MM.1S (cell line): Measurements from ENCODE around the gene ZNF548.

Experiments used
- DNase-seq: peaks from one replicate; pipeline ENCODE4 v3.0.0-alpha.2; 2015
- H2AFZ ChIP-seq: fragments of 300-600 bp; sonication (generic); 2 replicates; pipeline ENCODE4 v1.6.0; 2016; ENCODE audit warnings: antibody characterized with exemption, low read length
- H3F3A ChIP-seq: fragments of 300-600 bp; sonication (generic); 2 replicates; pipeline ENCODE4 v1.6.1; 2016; ENCODE audit warnings: mild to moderate bottlenecking, antibody characterized with exemption, low read length, moderate library complexity, mixed read lengths; ENCODE audit not compliant: insufficient read depth
- H3K27ac ChIP-seq: fragments of 300-600 bp; sonication (generic); 2 replicates; pipeline ENCODE4 v1.5.1; 2016; ENCODE audit warnings: mild to moderate bottlenecking, low read length
- H3K27me3 ChIP-seq: fragments of 300-600 bp; sonication (generic); replicated peaks from 2 replicates; pipeline ENCODE4 v1.6.0; 2016; ENCODE audit warnings: low read length; ENCODE audit not compliant: insufficient read depth
- H3K36me3 ChIP-seq: fragments of 300-600 bp; sonication (generic); replicated peaks from 2 replicates; pipeline ENCODE4 v1.6.1; 2016; ENCODE audit warnings: mild to moderate bottlenecking, low read length, mixed read lengths; ENCODE audit not compliant: insufficient read depth
- H3K4me1 ChIP-seq: fragments of 300-600 bp; sonication (generic); 2 replicates; pipeline ENCODE4 v1.6.1; 2016; ENCODE audit warnings: low read length, mixed read lengths
- H3K4me2 ChIP-seq: fragments of 300-600 bp; sonication (generic); 2 replicates; pipeline ENCODE4 v1.6.0; 2016; ENCODE audit warnings: low read depth, low read length
- H3K4me3 ChIP-seq: fragments of 300-600 bp; sonication (generic); 2 replicates; pipeline ENCODE4 v1.5.1; 2016; ENCODE audit warnings: low read length, mixed read lengths
- H3K79me2 ChIP-seq: fragments of 300-600 bp; sonication (generic); 2 replicates; pipeline ENCODE4 v1.6.1; 2016; ENCODE audit warnings: mixed run types, low read length, mixed read lengths
- H3K9ac ChIP-seq: fragments of 300-600 bp; sonication (generic); 2 replicates; pipeline ENCODE4 v1.6.1; 2016; ENCODE audit warnings: low read length, mixed read lengths
- H3K9me2 ChIP-seq: fragments of 300-600 bp; sonication (generic); replicated peaks from 2 replicates; pipeline ENCODE4 v1.6.1; 2016; ENCODE audit warnings: mild to moderate bottlenecking, low read length, mixed read lengths; ENCODE audit not compliant: insufficient read depth
- H3K9me3 ChIP-seq: fragments of 300-600 bp; sonication (generic); replicated peaks from 2 replicates; pipeline ENCODE4 v1.6.1; 2016; ENCODE audit warnings: mild to moderate bottlenecking, low read length, mixed read lengths; ENCODE audit not compliant: insufficient read depth
- H4K20me1 ChIP-seq: fragments of 300-600 bp; sonication (generic); 2 replicates; pipeline ENCODE4 v1.6.1; 2016; ENCODE audit warnings: mild to moderate bottlenecking, low read length, moderate library complexity, mixed read lengths; ENCODE audit not compliant: insufficient read depth
- EZH2 ChIP-seq: fragments of 300-600 bp; sonication (generic); optimal IDR thresholded peaks from 2 replicates; pipeline ENCODE3; 2017; ENCODE audit warnings: low read depth, mild to moderate bottlenecking, antibody characterized with exemption, low read length, mixed read lengths
- EZH2phosphoT487 ChIP-seq: fragments of 300-600 bp; sonication (generic); IDR thresholded peaks from 2 replicates; pipeline ENCODE4 v1.6.1; 2018; ENCODE audit warnings: antibody characterized with exemption, low read length
- TF ChIP-seq, protein P1 (sequence below): fragments of 300-600 bp; sonication (generic); IDR thresholded peaks from 2 replicates; pipeline ENCODE4 v1.5.1; 2016; ENCODE audit warnings: antibody characterized with exemption, low read length, mixed read lengths

Gene ZNF548

DNA sequence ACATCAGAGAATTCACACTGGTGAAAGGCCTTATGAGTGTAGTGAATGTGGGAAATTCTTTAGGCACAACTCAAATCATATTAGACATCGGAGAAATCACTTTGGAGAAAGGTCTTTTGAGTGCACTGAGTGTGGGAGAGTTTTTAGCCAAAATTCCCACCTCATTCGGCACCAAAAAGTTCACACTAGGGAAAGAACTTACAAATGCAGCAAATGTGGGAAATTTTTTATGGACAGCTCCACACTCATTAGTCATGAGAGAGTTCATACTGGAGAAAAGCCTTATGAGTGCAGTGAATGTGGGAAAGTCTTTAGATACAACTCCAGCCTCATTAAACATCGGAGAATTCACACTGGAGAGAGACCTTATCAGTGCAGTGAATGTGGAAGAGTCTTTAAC is 31.4 kb downstream of the ZNF548 start:
- no peaks in the 10 kb centered on the region for H3F3A ChIP-seq
- peaks cover 6% of the 10 kb centered on the region for H3K79me2 ChIP-seq
- no peak overlapping the region for H3K9ac ChIP-seq
- H3K4me3 ChIP-seq, result no peak overlapping the region
- no peaks in the 10 kb centered on the region for H4K20me1 ChIP-seq
- no peak for DNase-seq
- no peaks in the 10 kb centered on the region for H3K4me1 ChIP-seq
- H2AFZ ChIP-seq, result no peak overlapping the region
- no peak for TF ChIP-seq EZH2
- TF ChIP-seq EZH2phosphoT487, result no peak
- TF ChIP-seq, protein P1, sequence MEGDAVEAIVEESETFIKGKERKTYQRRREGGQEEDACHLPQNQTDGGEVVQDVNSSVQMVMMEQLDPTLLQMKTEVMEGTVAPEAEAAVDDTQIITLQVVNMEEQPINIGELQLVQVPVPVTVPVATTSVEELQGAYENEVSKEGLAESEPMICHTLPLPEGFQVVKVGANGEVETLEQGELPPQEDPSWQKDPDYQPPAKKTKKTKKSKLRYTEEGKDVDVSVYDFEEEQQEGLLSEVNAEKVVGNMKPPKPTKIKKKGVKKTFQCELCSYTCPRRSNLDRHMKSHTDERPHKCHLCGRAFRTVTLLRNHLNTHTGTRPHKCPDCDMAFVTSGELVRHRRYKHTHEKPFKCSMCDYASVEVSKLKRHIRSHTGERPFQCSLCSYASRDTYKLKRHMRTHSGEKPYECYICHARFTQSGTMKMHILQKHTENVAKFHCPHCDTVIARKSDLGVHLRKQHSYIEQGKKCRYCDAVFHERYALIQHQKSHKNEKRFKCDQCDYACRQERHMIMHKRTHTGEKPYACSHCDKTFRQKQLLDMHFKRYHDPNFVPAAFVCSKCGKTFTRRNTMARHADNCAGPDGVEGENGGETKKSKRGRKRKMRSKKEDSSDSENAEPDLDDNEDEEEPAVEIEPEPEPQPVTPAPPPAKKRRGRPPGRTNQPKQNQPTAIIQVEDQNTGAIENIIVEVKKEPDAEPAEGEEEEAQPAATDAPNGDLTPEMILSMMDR, result no peak
- H3K27ac ChIP-seq, result no peak overlapping the region
- no peaks in the 10 kb centered on the region for H3K27me3 ChIP-seq
- peaks cover 22% of the 10 kb centered on the region for H3K36me3 ChIP-seq
- H3K4me2 ChIP-seq, result no peak overlapping the region
- H3K9me2 ChIP-seq, result no peaks in the 10 kb centered on the region
- H3K9me3 ChIP-seq, result no peaks in the 10 kb centered on the region

DNA sequence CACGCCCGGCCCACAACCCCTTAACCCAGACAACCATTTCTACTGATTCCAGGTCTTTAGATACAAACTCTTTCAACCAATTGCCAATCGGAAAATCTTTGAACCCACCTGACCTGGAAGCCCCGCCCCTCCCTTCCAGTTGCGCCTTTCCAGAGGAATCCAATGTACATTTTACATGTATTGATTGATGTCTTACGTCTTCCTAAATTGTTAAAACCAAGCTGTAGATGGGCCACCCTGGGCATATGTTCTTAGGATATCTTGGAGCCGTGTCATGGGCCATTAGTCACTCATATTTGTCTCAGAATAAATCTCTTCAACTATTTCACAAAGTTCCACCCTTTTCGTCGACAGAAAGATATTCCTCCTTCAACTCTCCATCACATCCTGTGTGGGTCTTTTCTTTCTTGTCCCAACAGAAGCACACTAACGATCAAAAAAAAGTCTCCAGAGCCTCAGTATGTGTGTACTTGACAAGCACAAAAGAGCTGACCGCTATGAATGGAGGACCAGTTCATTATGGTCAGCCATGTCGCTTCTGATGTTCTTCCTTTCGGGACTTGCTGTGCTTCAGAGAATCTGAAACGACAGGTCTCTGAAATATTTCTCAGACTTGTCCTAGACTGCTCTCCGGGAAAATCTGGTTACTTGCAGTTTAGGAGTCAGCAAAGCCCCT is 44.9 kb downstream of the ZNF548 start:
- Histone ChIP-seq H3K4me2 (peak overlapping the region; percentile 71), H3K36me3 (no peaks in the 10 kb centered on the region), H3K27ac (no peak overlapping the region; the same call in 1 of the 2 replicates), H3K4me3 (peak overlapping the region; percentile 85), H3K9me2 (no peaks in the 10 kb centered on the region), H3F3A (no peaks in the 10 kb centered on the region), H3K79me2 (peaks cover 37% of the 10 kb centered on the region), H3K4me1 (peaks cover 9% of the 10 kb centered on the region), H3K9ac (peak overlapping the region; percentile 69; the same call in 1 of the 2 replicates), H4K20me1 (no peaks in the 10 kb centered on the region), H3K9me3 (no peaks in the 10 kb centered on the region), H2AFZ (peak overlapping the region; percentile 86), H3K27me3 (no peaks in the 10 kb centered on the region)
- TF ChIP-seq EZH2 (no peak), EZH2phosphoT487 (no peak)
- TF ChIP-seq, protein P1, result no peak
- no peak for DNase-seq

DNA sequence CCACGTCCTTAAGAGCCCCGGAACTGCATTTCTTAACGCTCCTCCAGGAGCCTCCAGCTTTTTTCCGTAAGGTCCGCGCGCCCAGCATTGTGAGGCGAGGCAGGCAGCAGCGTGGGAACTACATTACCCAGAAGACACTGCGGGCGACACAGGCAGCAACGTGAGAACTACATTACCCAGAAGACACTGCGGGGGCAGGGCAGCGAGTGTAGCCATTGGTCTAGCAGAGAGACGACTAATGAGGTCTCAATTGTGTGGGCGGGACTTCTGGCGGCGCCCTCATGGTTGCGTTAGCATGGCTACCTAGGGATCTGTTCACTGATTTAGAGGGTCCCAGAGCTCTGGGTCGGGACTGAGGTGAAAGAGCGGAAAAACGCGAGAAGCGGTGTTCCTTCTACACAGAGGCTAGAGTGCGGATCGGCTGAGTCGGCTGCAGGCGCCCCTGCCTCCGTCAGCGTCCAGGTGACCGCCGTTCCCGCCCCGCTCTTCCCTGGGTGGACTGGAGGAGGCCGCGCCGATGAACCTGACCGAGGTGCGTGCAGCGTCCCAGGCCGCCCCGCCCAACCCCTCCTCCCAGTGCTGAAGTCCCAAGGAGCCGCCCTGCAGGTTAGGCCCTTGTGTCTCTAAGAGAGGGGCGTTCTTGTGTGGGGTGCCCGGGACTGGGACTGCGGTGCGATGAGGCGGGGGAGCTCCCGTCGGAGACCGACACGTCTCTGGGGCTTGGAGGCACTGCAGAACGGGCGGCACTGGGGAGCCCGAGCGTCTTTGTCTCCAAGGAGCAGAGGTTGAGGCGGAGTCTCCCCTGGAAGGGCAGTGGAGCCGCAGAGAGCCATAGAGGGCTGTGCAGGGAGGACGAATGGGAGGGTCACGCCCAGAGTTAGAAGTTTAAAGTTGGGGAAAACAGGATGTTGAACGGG is 45.7 kb downstream of the ZNF548 start, which contains the start of gene ZNF749:
Gene ZNF749 (plus strand): TSS at position 264 of the 917 bp plus-strand sequence. CDS start 254 bp downstream, at position 518.
- H3K27me3 ChIP-seq, result no peaks in the 10 kb centered on the region
- no peaks in the 10 kb centered on the region for H3K9me2 ChIP-seq
- peak within 1 kb of the TSS; percentile 71 for H3K4me2 ChIP-seq
- H3K9ac ChIP-seq, result peak within 1 kb of the TSS; percentile 69; the same call in 1 of the 2 replicates
- H4K20me1 ChIP-seq, result no peaks in the 10 kb centered on the region
- H3K9me3 ChIP-seq, result no peaks in the 10 kb centered on the region
- peak; percentile 99 for DNase-seq
- peaks cover 45% of the 10 kb centered on the region for H3K79me2 ChIP-seq
- no peaks in the 10 kb centered on the region for H3F3A ChIP-seq
- peak within 1 kb of the TSS; percentile 85 for H3K4me3 ChIP-seq
- no peak for TF ChIP-seq EZH2phosphoT487
- no peaks in the 10 kb centered on the region for H3K36me3 ChIP-seq
- peak within 1 kb of the TSS; percentile 51; the same call in 1 of the 2 replicates for H3K27ac ChIP-seq
- peaks cover 9% of the 10 kb centered on the region for H3K4me1 ChIP-seq
- peak within 1 kb of the TSS; percentile 86 for H2AFZ ChIP-seq
